HS-27A (cell line): ENCODE data around the gene GDF15.
A peak's percentile ranks its signal among the peaks of the same experiment; 100 is the strongest.
"Not testable (repeated sequence)": the region's sequence is repeated elsewhere in the genome, so short reads cannot be mapped to it uniquely, and the experiment has no call there.

ENCODE experiments used
- DNase-seq: peaks from one replicate; pipeline ENCODE4 v3.0.0-alpha.2; 2012; ENCODE audit warnings: low read depth, missing footprints

GDF15 gene

GRCh38 chr19:18364277-18364825 lies 21.6 kb upstream of the GDF15 start:
- DNase-seq = not testable (repeated sequence)

- peak; percentile 85 for DNase-seq
Measured at GRCh38 chr19:18364826-18365528, 21.0 kb upstream of the GDF15 start.

GRCh38 chr19:18366021-18366435 lies 19.9 kb upstream of the GDF15 start:
- no peak for DNase-seq

GRCh38 chr19:18368504-18369222 lies 17.3 kb upstream of the GDF15 start:
- no peak for DNase-seq

- no peak for DNase-seq
Measured at GRCh38 chr19:18373407-18373891, 12.5 kb upstream of the GDF15 start.

GRCh38 chr19:18373892-18374629 lies 11.9 kb upstream of the GDF15 start:
- peak; percentile 92 for DNase-seq

- DNase-seq = no peak
Measured at GRCh38 chr19:18377026-18377425, 8.9 kb upstream of the GDF15 start.

- DNase-seq = no peak
Measured at GRCh38 chr19:18379803-18380747, 5.9 kb upstream of the GDF15 start.

- no peak for DNase-seq
Measured at GRCh38 chr19:18380843-18381242, 5.1 kb upstream of the GDF15 start.

GRCh38 chr19:18383622-18384021 lies 2.3 kb upstream of the GDF15 start:
- not testable (repeated sequence) for DNase-seq

- DNase-seq = no peak
Measured at GRCh38 chr19:18384775-18385174, 1.2 kb upstream of the GDF15 start.

GRCh38 chr19:18385359-18385674 lies 641 bp upstream of the GDF15 start:
- DNase-seq = no peak

GRCh38 chr19:18386543-18387271 lies 749 bp downstream of the GDF15 start:
- DNase-seq = no peak

- no peak for DNase-seq
Measured at GRCh38 chr19:18388100-18388959, 2.4 kb downstream of the GDF15 start.

- DNase-seq = no peak
Measured at GRCh38 chr19:18388960-18389725, 3.2 kb downstream of the GDF15 start.

GRCh38 chr19:18389726-18390064 lies 3.7 kb downstream of the GDF15 start:
- DNase-seq = no peak

GRCh38 chr19:18390065-18390907 lies 4.3 kb downstream of the GDF15 start:
- no peak for DNase-seq

GRCh38 chr19:18391509-18392075 lies 5.6 kb downstream of the GDF15 start:
- no peak for DNase-seq
